Measurements from ENCODE around the gene OR9G4. TPM values are rescaled to one million over a fixed set of nuclear protein-coding genes. Genes with fewer than 3 reads are reported as not detected.

The OR9G4 gene
- total RNA-seq, 6 experiments from 2014 or later = not detected

DNA sequence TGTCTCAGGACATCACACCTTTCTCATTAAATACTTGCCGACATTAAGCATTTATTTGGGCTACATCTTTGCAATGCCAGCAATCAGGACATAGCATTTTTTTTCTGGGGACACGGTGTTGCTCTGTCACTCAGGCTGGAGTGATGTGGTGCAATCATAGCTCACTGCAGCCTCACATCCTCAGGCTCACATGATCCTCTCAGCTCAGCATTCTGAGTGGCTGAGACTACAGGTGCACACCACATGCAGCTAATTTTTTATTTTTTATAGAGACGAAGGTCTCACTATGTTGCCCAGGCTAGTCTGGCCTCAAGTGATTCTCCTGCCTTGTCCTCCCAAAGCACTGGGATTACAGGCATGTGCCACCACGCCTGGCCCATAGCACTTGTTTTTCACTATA lies 28.0 kb downstream of the OR9G4 start:
- Histone ChIP-seq H3K36me3 (no peaks in the 10 kb centered on the region), H3K27ac (no peak overlapping the region), H3K4me1 (no peaks in the 10 kb centered on the region), H3K4me3 (no peak overlapping the region), H3K9me3 (no peaks in the 10 kb centered on the region), H3K27me3 (no peaks in the 10 kb centered on the region)
- WGBS (ENCODE audit: insufficient coverage, low coverage, low lambda C conversion rate, missing lambda C conversion rate) = 39% methylated on average over 4 of the region's 4 CpGs
- TF ChIP-seq, protein P1, sequence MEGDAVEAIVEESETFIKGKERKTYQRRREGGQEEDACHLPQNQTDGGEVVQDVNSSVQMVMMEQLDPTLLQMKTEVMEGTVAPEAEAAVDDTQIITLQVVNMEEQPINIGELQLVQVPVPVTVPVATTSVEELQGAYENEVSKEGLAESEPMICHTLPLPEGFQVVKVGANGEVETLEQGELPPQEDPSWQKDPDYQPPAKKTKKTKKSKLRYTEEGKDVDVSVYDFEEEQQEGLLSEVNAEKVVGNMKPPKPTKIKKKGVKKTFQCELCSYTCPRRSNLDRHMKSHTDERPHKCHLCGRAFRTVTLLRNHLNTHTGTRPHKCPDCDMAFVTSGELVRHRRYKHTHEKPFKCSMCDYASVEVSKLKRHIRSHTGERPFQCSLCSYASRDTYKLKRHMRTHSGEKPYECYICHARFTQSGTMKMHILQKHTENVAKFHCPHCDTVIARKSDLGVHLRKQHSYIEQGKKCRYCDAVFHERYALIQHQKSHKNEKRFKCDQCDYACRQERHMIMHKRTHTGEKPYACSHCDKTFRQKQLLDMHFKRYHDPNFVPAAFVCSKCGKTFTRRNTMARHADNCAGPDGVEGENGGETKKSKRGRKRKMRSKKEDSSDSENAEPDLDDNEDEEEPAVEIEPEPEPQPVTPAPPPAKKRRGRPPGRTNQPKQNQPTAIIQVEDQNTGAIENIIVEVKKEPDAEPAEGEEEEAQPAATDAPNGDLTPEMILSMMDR (IDR thresholded peaks at IDR 0.05) = no peak
- TF ChIP-seq POLR2A (IDR thresholded peaks at IDR 0.05) = no peak
- DNase-seq (no peak), ATAC-seq (no peak)
- intact Hi-C loops (cut with DNase I) = no loop called here

DNA sequence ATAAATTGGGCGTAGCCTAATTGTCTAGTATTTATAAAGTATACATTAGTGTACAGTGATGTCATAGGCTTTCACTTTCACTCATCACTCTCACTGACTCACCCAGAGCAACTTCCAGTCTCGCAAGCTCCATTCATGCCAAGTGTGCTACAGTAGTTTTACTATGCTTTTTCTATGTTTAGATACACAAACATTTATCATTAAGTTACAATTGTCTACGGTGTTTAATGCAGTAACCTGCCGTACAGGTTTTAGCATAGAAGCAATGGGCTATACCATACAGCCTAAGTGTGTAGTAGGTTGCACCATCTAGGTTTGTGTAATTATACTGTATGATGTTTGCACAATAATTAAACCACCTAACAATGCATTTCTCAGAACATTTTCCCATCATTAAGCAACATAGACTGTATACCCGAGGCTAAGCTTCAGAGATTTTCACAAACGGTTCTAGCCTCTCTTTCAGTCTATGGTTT lies 32.1 kb downstream of the OR9G4 start:
- WGBS (ENCODE audit: insufficient coverage, low coverage, low lambda C conversion rate, missing lambda C conversion rate) = 55% methylated on average over 6 of the region's 6 CpGs
- H3K4me1 ChIP-seq = no peaks in the 10 kb centered on the region
- no peaks in the 10 kb centered on the region for H3K27me3 ChIP-seq
- H3K4me3 ChIP-seq = no peak overlapping the region
- H3K27ac ChIP-seq = no peak overlapping the region
- ATAC-seq (no peak), DNase-seq (no peak)
- H3K9me3 ChIP-seq = no peaks in the 10 kb centered on the region
- TF ChIP-seq, protein P1 (IDR thresholded peaks at IDR 0.05) = no peak
- no peak for TF ChIP-seq POLR2A (IDR thresholded peaks at IDR 0.05)
- intact Hi-C loops (cut with DNase I) = no loop called here
- H3K36me3 ChIP-seq = no peaks in the 10 kb centered on the region

DNA sequence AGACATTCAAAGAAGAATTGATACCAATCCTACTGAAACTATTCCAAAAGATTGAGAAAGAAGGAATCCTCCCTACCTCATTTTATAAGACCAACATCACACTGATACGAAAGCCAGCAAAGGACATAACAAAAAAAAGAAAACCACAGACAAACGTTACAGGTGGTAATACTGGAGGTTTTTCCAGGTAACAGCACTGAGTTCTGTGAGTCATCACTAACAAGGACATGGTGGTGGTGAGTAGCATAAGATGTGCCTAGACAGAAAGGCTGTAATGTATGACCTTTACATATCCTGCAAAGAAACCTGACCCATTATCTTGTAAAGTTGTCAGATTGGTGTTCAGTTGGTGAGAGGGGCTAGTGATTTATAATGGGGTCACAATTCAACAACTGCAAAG lies 34.3 kb downstream of the OR9G4 start:
- no peaks in the 10 kb centered on the region for H3K36me3 ChIP-seq
- intact Hi-C loops (cut with DNase I) = no loop called here
- TF ChIP-seq POLR2A (IDR thresholded peaks at IDR 0.05) = no peak
- TF ChIP-seq, protein P1 (IDR thresholded peaks at IDR 0.05) = no peak
- WGBS (ENCODE audit: insufficient coverage, low coverage, low lambda C conversion rate, missing lambda C conversion rate) = 43% methylated on average over 2 of the region's 2 CpGs
- ATAC-seq (no peak), DNase-seq (no peak)
- no peak overlapping the region for H3K27ac ChIP-seq
- no peaks in the 10 kb centered on the region for H3K4me1 ChIP-seq
- no peak overlapping the region for H3K4me3 ChIP-seq
- no peaks in the 10 kb centered on the region for H3K27me3 ChIP-seq
- no peaks in the 10 kb centered on the region for H3K9me3 ChIP-seq

DNA sequence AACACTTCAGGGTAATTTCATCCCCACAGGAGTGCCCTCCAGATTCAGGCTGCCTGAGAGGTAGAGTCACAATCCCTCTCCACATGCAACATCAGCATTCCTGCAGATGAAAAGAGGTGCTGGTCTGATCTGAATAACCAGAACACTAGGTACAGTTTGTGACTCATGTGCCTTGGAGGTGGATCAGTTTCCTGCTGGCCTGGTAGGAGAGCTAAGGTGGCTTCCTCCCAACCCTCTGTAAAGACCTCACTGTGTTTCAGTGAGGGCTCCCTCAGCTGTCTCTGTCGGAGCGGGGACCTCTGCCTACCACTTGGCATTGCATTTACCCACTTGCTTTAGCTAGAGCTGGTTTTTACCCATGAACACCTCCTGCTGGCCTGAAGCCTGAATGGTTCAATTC lies 42.0 kb downstream of the OR9G4 start:
- intact Hi-C loops (cut with DNase I) = no loop called here
- Histone ChIP-seq H3K36me3 (no peaks in the 10 kb centered on the region), H3K4me1 (no peaks in the 10 kb centered on the region), H3K4me3 (no peak overlapping the region), H3K27me3 (no peaks in the 10 kb centered on the region), H3K27ac (no peak overlapping the region), H3K9me3 (no peaks in the 10 kb centered on the region)
- no peak for ATAC-seq
- no peak for TF ChIP-seq POLR2A (IDR thresholded peaks at IDR 0.05)
- no CpG with 5 or more reads among the region's 2 CpGs for WGBS (ENCODE audit: insufficient coverage, low coverage, low lambda C conversion rate, missing lambda C conversion rate)
- DNase-seq = no peak

DNA sequence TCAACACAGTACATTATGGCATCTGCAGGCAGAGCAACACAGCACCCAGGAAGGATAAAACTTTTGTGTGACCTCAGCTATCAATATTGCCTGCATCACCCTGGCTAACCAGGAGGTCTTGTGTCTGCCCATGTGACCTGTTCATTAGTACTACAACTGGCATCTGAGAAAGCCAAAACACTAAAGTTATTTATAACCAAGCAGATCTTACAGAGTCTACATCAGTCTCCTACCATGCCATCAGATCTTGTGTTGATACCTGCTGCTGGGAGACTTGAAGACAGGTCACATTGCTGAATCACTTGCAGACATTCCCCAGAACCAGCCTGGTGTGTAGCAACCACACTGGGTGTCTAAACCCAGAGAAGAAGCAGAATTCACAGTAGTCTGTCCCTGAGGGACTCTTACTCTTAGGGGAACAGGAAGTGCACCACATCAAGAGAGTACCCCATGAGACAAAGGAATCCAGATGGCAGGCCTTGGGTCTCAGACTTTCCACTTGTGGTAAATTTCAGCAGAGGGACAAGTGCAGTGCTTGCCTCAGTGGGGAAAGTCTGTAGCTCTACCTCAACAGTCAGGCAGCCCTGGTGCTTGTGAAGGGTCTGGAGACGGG lies 42.6 kb downstream of the OR9G4 start:
- intact Hi-C loops (cut with DNase I) = no loop called here
- no peaks in the 10 kb centered on the region for H3K4me1 ChIP-seq
- TF ChIP-seq, protein P1 (IDR thresholded peaks at IDR 0.05) = no peak
- TF ChIP-seq POLR2A (IDR thresholded peaks at IDR 0.05) = no peak
- no peaks in the 10 kb centered on the region for H3K27me3 ChIP-seq
- DNase-seq = no peak
- 50% methylated on average over 1 of the region's 1 CpG for WGBS (ENCODE audit: insufficient coverage, low coverage, low lambda C conversion rate, missing lambda C conversion rate)
- H3K4me3 ChIP-seq = no peak overlapping the region
- ATAC-seq = no peak
- H3K27ac ChIP-seq = no peak overlapping the region
- no peaks in the 10 kb centered on the region for H3K36me3 ChIP-seq
- H3K9me3 ChIP-seq = no peaks in the 10 kb centered on the region

All from right lobe of liver (tissue), 6 donors.